HG03025 (cell line): ENCODE data around the gene THEMIS.
"Not testable (repeated sequence)": the region's sequence is repeated elsewhere in the genome, so short reads cannot be mapped to it uniquely, and the experiment has no call there.

Experiments used
- ATAC-seq: cut with Tn5 transposase; IDR thresholded peaks from one replicate; pipeline ENCODE4 v1.9.1; 2021; ENCODE audit warnings: mild to moderate bottlenecking, moderate library complexity; ENCODE audit not compliant: unreplicated experiment, low FRiP score

THEMIS gene, protein sequence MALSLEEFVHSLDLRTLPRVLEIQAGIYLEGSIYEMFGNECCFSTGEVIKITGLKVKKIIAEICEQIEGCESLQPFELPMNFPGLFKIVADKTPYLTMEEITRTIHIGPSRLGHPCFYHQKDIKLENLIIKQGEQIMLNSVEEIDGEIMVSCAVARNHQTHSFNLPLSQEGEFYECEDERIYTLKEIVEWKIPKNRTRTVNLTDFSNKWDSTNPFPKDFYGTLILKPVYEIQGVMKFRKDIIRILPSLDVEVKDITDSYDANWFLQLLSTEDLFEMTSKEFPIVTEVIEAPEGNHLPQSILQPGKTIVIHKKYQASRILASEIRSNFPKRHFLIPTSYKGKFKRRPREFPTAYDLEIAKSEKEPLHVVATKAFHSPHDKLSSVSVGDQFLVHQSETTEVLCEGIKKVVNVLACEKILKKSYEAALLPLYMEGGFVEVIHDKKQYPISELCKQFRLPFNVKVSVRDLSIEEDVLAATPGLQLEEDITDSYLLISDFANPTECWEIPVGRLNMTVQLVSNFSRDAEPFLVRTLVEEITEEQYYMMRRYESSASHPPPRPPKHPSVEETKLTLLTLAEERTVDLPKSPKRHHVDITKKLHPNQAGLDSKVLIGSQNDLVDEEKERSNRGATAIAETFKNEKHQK

DNA sequence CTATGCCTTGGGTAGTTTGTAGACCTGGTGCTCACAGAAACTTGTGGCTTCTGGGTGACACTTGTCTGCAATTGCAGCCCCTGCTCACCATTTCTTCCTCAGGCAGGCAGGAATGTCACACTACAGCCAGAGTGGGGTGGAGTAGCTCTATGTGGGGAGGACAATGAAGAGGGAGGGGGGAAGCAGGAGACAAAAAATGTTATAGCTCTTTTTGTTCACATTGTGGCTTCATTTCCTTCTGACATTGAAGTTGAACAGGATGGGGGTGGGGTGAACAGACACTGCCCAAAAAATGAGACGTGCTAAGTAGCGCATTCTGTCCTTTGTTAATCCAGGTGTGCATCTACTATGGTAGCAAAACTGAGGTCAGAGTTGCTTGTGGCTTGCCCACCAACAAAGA lies at the start of gene THEMIS:
Gene THEMIS, minus strand, starts transcription at position 124 of the 400 bp plus-strand sequence. CDS start 126 bp downstream, outside the sequence.
- ATAC-seq: no peak

DNA sequence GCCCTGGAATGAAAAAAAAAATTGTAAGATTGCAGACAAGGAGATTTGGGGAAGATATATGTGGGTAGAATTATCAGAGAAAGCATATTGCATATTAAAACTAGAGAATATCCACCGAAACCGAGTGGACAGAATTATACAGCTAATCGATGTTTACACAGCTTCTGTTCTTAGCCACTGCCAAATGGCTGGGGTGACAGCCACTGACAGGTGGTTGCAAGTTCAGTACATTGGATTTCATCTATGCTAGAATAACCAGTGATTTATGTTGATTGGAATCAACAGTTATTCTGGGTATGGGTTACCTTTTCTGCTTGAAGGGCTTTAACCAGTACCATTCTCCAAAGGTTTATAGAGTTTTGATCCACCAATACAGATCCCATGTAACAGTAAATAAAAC lies 48.4 kb upstream of the THEMIS start:
- no peak for ATAC-seq

DNA sequence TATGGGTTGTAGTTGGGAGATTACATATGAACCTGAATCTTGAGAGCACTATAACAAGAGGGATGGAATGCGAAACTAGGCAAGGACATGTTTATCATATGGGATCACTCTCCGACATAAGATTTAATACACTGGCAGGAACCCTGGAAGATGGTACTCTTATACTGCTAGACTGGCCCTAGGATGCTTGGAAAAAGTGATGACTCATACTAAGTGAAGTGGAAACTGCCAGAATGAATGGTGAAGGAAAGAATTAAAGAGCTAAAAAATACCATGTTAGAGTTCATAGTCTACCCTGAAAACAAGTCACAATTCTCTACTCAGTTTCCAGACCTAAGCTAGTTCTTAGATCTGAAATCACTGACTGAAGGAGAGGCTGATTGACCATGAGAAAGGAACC lies 45.5 kb upstream of the THEMIS start:
- ATAC-seq: no peak

DNA sequence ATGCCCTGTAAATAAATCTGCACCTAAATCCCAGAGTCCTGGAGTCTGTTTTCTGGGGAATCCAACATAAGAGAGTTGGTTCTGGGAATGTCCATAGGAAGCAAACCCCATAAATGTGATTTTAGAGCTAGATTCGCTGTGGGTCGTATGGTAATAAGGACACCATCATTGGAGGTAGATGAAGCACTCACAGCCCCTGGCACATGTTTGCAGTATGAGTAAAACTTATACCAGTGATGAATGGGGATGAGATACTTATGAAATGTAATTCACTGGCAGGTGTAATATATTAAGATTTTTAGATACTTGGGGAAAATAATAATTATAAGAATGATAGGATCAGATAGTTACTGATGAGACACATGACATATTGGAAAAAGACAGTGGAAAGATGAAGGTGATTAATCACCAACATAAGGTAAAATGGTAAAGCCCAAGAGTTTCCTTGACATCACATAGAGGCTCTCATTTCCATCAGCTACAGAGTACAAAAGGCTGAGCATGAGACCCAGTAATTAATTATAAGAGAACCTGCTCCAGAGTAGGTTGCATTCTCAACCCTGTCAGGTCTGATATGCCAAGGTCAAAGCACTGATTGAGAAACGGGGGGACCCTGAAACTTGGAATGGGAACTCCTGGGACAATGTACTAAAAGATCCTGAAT lies 44.7 kb upstream of the THEMIS start:
- no peak for ATAC-seq

DNA sequence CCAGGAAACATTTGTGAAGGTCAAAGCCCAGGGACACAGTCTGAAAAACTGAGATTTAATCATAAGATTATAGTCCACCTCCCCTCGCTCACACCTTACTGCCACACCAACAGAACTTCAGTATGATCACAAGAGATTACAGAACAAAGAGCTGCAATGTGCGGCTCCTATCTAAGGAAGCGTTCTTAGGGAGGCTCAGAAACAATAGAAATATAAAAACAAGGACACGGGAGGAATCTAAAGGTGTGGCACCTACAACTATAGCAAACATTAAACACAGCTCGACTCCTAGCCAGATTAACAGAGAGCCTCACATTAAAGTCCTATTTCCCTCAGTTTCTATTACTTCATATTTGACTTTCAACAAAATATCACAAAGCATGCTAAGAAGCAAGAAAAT lies 40.4 kb upstream of the THEMIS start:
- no peak for ATAC-seq

DNA sequence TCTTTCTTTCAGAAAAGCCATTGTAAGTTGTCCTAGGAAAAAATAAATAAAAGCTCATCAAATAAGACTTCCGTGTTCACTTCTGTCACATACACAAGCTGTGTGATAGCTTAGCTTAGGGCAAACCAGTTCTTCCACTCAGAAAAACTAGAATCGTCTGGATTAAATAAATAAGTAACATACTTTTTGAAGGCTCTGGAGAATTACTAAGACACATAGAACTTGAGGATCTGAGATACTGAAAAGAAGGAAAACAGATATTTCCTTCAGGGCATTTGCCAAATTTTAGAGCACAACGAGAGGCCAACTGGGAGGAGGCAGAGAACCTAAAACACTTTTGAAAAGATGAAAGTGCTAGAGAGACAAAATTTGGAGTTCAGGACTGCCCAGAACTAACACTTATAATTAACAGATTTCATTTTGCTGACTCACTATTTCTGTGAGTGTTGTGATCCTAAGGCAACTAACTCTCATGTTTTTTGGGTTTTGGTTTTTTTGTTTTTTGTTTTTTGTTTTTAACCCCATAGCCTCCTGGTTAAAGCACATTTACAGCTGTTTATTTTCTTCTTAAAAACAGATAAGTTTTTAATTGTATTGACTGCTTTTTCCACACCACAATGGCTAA lies 38.7 kb upstream of the THEMIS start:
- ATAC-seq: no peak

DNA sequence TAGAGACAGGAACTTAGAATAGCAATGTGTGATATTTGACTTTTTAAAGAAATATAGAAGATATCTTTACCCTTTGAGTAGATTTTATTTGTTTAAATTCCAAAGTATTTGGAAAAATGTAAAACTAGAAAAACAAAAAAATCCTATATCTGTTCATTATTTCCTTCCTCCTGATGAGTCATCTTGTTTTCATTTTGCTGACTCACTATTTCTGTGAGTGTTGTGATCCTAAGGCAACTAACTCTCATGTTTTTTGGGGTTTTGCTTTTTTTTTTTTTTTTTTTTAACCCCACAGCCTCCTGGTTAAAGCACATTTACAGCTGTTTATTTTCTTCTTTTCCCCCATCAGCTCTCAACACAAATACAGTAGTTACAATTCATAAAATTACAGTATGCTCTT lies 37.8 kb upstream of the THEMIS start:
- no peak for ATAC-seq

DNA sequence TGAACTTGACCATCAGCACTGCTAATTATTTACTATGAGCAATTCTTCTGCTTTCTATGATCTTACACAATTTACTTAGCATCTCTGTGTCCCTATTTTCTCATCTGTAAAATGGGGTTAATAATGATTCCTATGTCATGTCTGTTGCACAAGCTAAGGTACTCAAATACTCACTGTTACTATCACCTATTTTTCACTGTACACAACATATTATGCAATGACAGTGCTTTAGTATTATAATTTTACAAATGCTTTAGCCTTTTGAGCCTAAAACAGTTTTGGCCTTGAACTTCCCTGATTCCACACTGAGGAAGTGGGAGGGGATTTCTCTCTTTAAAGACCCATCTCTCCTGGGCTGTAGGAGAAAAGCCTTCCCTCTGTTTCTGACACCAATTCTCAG lies 36.9 kb upstream of the THEMIS start:
- ATAC-seq: no peak

DNA sequence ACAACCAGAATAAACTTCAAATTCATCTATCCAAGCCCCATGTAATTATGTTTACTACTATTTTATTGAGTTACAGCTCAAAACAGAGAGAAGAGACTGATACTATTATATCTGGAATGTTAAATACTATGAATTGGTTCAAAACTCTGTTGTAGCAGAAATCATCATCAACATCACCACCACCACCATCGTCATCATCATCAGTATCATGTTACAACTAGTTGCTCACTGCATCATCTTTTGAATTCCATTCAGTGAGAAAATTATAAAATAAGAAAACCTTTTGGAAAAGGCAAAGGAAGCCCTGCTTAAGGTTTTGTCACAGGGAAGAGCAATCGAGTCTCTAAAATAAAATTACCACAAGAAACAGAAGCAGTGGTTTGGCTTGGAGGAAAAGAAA lies 36.2 kb upstream of the THEMIS start:
- ATAC-seq: no peak

DNA sequence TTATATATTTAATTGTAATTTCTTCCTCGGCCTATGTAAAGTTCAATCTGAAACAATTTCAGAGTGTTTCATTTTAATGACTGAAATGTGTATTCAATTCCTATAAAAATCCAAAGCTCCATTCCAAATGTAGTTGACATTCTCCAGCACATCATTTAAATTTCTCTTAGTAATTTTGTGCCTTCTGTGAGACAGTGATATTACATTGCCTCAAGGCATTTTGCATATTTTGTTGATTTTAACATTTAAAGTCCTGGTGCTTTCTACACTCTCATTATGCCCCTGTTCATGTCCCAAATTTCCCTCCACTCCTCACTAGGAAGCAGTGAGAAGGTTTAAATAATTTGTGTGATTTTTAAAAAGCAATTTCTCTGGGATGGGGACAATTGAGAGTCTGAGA lies 34.1 kb upstream of the THEMIS start:
- ATAC-seq: no peak

DNA sequence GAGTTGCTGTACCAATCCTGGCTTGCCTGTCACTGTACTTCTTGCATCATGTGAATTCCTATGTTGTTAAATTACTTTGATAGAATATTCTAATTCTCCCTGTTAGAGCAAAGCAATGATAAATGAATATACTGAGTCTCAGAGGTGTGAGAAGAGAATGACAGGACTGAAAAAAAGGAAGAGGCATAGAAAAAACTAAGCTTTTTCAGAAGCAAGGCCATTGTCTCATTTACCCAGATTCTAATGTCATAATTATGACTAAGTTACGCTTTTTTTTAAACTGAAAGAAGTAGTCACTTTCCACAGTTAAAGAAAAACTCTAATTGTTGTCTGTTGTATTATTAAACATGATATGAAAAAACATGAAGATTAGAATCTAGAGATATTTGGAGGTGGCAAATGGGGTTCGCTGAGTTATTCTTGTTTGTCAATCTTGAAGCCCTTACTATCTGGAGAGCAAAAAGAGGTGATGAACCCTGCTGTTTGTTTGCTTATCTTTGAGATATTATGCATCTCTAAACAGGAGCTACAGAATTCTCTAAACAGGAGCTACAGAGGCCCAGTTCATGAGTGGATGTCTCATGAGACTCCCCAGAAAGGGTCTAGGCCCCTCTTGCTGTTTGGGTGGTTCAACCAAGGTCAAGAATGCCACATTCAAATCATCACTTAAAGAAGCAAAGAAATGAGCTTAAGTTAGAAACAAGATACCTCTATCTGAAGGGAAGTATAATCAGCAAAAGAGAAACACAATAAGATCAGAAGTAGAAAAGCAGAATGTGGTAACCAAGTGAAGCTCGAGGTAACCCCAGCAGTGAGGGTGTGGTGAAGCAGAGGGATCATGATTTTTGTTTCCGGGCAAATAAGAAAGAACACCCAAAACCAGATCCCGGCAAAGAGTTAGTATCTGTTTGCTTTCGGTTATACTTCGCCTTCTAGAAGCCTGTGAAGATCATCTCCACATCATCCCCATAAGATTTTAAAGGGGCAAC lies 33.3 kb upstream of the THEMIS start:
- ATAC-seq: no peak

DNA sequence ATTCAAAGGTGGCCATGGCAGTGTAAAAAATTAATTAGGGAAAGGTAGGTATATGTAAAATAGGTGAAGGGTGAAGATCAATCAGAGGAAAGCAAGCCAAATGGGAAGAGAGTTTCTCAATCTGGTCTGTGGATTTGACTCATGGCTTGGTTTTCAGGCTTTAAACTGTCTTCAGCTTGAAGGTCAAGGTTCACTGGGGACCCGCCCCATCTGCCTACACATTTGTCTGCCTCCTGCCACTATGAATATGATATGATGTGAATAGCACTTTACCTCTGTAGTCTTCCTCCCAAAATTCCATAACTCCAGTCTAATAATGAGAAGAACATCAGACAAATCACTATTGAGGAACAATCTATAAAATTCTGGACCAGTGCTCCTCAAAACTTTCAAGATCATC lies 32.3 kb upstream of the THEMIS start:
- ATAC-seq: no peak

DNA sequence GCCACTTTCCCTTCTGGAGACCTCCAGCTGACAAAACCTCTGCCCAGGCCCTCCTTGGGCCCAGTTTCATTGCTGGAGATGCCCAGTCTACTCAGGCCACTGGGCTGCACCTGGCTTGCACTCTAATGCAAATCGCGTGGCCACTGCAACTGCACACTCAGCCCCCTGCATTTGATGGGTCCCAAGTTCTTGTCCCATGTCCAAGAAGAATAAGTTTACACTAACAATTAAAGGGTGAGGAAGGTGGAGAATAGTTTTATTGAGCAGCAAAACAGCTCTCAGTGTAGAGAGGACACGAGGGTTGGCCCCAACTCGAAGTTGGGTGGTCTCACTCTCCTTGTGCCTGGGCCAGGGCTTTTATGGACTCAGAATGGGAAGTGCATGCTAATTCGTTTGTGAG lies 31.9 kb upstream of the THEMIS start:
- no peak for ATAC-seq

DNA sequence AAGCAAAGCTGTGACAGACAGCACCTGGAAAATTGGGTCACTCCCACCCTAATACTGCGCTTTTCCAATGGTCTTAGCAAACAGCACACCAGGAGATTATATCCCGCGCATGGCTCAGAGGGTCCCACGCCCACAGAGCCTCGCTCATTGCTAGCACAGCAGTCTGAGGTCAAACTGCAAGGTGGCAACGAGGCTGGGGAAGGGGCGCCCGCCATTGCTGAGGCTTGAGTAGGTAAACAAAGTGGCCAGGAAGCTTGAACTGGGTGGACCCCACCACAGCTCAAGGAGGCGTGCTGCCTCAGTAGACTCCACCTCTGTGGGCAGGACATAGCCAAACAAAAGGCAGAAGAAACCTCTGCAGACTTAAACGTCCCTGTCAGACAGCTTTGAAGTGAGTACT lies 25.6 kb upstream of the THEMIS start:
- not testable (repeated sequence) for ATAC-seq

DNA sequence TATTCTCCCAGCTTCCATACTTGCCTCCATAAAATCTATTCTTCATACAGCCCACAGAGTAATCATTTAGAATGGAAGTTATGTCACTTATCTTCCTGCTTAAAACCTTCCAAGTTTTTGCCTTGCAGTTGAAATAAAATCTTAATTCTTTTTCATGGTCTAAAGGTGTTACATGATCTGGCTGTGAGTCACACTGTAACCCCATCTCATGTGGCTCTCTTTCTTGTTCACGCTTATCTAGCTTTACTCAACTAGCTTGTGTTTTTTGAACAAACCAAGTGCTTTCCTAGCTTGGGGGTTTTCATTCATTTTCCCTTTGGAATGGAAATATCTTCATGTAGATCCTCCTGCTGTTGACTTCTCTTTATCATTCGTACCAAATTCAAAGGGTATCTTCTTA lies 23.6 kb upstream of the THEMIS start:
- no peak for ATAC-seq

DNA sequence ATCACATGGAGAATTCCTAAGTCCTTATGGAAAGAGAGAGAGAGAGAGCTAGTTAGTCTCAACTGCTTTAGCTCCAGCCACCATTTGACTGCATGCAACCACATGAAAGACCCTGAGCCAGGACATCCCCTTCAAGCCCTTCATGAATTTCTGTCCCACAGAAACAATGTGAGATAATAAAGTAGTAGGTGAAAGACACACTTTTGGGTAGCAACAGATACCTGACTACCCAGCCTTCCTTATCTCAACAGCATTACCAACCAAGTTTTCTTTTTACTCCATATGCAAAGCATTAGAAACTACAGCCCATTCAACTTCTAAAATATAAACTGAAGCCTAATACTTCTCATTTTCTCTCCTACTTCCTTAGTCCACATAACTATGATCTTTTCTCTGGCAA lies 23.2 kb upstream of the THEMIS start:
- ATAC-seq: no peak

DNA sequence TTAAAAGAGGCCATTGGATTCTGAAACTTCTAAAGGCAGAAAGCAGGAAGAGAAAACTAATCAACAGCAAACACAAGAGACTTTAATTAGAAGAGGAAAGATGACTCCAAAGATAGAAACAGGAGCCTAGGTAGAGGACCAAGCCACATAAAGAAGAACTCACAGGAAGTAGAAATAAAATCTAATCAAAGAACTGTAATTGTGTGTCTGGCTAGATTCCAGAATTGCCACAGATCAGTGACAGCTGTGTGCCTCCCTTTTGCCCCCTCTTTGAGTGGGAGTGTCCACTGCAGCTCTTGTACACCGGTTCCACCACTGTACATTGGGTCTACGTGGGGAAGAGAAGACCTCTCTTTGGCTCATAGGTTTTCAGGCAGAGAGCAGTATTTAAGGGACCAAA lies 22.3 kb upstream of the THEMIS start:
- no peak for ATAC-seq

DNA sequence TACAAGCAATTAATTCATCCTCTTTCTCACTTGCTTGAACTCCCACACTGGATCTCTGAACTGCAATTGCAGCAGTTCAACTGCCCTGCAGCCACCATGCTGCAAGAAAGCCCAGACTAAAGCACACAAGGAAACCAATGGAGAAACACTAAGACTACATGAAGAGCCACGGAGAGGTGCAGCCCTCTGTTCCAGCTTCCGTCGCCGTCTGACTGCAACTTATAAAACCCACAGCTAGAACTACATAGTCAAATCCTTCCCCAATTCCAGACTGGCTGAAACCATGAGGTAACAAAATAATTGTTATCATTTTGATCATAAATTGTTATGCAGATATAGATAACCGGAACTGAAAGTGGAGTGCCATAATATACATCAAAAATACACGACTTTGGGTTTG lies 21.1 kb upstream of the THEMIS start:
- no peak for ATAC-seq

DNA sequence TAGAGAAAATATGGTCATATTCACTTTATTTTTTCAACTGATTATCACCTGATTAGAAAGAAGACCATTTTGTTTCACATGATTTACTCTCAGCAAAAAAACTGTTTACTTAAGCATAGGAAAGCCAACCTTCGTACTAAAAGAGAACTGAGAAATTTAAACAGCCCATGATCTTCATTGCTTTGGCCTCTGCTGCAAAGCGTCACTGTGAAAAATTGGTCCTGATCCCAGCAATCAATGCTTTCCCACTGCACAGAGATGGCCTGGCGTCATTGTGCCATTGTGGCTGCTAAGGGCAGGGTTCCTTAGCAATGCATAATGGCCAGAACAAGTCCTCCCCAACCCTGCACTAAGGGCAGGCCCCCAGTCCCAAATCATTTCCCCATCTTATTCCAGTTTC lies 19.9 kb upstream of the THEMIS start:
- no peak for ATAC-seq
